Glomerular endothelial cell (primary cell): ENCODE data around the gene MYO3B. TPM values are rescaled to one million over a fixed set of nuclear protein-coding genes. Genes with fewer than 3 reads are reported as not detected.
"Not testable (repeated sequence)": the region's sequence is repeated elsewhere in the genome, so short reads cannot be mapped to it uniquely, and the experiment has no call there.

ENCODE experiments used
- DNase-seq: peaks from one replicate; pipeline ENCODE4 v3.0.0-alpha.2; 2011; ENCODE audit warnings: low read depth, low spot score; ENCODE audit errors: extremely low read depth
- total RNA-seq: library from RNA; depleted of rRNA; stranded (reverse); fragments of >200 nt; gene quantifications from 2 replicates; pipeline ENCODE4 v1.2.3, GENCODE V29; 2015

The MYO3B gene
- total RNA-seq, 1 donor from 2014 or later: not detected

GRCh38 chr2:170462433-170463205 lies 284.7 kb downstream of the MYO3B start:
- DNase-seq: no peak

DNA sequence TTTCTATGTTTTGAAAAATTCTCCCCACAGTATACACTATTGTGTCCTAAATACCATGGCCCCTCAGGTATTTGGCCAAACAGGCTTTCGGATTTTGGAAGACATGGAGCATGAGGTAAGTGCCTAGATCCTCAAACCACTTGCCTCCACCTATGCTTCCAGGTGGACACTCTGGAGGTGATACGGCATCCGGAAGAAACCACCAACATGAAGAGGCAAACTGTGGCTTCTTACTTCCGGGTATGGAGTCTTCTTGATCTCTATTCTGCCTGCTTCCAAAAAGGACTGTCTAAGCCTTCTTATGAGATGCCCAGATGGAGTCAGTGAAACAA lies 285.2 kb downstream of the MYO3B start:
- no peak for DNase-seq

GRCh38 chr2:170464268-170464667 lies 286.3 kb downstream of the MYO3B start:
- no peak for DNase-seq

DNA sequence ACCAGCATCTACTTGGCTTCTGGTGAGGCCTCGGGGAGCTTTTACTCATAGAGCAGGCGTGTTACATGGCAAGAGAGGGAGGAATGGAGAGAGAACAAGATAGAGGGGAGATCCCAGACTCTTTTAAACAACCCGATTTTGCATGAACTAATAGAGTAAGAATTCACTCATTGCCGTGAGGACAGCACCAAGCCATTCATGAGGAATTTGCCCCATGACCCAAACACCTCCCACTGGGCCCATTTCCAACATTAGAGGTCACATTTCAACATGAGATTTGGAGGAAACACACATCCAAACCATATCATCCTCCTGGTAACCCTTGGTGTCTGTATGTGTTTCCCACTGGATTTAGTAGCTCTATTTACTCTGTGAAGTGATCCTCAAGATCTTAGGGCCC lies 287.3 kb downstream of the MYO3B start:
- DNase-seq: no peak

DNA sequence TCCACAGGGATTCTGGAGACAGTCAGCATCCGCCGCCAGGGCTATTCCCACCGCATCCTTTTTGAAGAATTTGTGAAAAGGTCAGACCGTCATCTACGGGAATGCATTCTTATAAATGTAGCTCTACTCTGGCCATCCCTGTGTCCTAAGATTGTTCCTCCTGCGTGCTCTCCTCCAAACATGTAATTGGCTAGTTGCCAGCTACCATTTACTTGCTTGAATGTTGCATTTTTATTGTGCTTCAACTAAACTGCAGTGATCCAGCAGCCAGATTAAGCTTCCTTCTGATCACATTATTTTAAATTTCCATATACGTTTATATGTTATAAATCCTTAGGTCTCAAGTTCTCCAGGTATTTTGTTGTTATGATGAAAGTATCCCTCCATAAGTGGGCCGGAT lies 288.7 kb downstream of the MYO3B start:
- no peak for DNase-seq

DNA sequence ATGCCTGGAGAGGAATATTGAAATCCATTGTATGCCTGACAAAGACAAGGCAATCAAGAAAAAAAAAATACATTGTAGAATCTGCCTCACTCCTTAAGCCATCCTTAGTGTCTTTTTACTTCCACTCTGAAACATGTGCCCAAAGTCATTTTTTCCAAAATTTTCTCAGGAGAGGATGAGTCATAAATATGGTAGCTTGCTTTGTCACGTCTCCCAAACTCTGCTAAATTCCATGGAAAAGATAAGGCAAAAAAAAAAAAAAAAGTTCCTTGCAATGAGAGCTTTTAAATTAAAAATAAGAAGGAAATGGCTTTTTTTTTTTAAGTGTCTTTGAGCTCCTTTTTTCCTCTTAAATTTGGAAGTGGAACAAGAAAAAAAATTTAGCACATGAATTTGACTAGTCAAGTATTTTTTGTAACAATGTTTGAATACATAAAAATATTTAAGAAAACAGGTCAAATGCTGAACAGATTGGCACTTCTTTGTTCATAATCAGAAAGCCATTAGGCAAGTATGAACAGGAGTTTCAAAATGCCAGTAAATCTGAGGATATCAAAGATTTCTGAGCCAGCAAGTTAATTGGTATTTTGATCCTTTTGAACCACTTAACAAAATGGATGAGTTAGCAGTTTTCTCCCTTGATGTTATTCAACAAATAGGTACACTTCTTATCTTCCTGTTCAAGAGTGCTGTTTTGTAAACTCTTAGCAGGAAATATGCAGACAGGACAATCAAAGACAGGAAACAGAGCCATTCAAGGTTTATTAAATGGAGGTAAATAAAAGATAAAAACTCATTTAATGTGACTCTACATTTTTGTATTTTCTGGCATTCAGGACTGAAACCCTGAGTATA lies 289.8 kb downstream of the MYO3B start:
- no peak for DNase-seq

DNA sequence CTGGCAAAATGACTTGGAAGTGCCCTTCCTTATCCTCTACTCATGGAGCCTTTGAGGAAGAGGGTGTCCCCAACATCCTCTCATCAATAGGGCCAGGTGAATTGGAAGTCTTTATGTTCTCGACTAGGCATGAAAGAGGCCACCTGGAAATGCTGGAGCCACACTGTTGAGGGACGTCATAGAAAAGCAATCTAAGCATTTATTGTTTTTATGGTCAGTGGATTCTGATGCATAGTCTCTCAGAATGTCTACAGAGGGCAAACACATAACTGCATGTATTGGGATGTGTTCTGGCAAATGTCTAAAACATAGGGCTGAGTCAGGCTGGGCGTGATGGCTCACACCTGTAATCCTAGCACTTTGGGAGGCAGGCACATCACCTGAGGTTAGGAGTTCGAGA lies 290.6 kb downstream of the MYO3B start:
- no peak for DNase-seq

DNA sequence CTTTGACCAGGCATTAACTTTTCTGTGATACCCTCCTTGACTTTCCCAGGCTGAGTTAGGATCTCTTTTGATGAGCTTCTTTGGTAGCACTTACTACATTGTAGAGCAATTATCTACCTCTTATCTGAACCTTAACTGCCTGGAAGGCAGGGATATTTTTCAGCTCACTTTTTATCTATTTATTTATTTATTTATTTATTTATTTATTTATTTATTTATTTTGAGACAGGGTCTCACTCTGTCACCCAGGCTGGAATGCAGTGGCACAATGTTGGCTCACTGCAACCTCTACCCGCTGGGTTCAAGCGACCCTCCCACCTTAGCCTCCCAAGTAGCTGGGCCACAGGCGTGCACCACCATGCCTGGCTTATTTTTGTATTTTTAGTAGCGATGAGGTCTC lies 294.6 kb downstream of the MYO3B start:
- DNase-seq: not testable (repeated sequence)

- no peak for DNase-seq
Observed at GRCh38 chr2:170475878-170476277, 297.9 kb downstream of the MYO3B start.

DNA sequence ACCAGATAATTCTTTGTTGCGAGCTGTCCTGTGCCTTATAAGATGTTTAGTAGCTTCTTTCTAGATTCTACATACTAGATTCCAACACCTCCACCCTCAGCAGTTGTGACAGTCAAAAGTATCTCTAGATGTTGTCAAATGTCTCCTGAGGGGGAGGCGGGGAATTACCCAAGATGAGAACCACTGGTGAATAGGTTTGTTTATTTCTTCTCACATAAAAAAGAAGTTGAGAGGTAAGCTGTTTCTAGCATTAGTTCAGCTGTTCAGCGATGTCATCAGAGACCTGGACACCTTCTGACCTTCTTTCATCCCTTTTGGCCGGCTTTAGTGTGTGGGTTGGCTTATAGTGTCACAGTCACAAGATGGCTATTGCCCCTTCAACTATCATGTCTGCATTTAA lies 299.7 kb downstream of the MYO3B start:
- no peak for DNase-seq

- DNase-seq: no peak
Observed at GRCh38 chr2:170481201-170481600, 303.3 kb downstream of the MYO3B start.

GRCh38 chr2:170484552-170484951 lies 306.6 kb downstream of the MYO3B start:
- no peak for DNase-seq

DNA sequence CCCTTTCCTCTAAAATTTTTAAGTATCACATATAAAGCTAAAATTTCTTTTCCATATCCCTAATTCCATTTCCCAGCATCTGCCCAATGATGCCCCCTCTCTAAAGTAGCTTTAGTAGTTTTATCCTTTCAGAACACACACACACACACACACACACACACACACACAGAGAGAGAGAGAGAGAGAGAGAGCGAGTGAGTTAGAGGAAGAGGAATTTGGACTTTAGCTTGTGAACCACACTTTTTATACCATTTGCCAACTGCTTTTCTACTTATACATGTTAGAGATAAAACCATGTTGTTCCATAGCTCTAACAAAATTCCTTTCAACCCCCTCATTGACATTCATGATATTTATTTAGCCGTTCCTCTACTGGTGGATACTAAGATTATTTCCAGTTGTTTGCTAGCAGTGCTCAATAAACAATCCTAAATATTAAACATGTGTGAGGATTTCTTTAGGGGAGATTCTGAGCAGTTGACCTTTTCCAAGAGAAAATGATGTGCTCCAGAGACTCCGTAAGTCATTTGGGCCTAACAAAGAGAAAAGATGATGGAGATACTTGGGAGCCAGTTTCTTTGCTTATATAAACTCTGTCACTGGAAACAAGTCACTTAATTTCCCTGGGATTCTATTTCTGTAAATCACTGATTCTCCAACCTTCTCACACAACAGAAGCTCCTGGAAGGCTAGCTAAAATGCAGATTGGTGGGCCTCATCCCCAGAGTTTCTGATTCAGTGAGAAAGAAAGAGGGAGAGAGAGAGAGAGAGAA lies 307.5 kb downstream of the MYO3B start:
- DNase-seq: no peak

DNA sequence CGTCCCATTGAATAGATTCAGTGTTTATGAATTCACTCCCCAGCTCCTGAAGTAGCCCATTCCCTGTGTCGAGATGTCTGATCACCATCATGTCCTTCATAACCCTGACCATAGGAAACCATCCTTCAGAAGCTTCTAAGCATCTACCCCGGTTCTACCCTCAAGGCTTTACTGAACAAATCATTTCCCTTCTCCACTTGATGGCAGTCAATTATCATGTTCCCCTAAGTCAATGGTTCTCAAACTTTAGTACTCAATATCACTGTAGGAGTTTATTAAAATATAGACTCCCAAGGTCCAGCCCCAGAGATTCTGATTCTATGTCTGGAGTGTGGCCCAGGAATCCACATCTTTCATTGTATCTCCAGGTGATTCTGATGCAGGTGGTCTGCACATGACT lies 308.8 kb downstream of the MYO3B start:
- DNase-seq: no peak

GRCh38 chr2:170488807-170489206 lies 310.9 kb downstream of the MYO3B start:
- no peak for DNase-seq

DNA sequence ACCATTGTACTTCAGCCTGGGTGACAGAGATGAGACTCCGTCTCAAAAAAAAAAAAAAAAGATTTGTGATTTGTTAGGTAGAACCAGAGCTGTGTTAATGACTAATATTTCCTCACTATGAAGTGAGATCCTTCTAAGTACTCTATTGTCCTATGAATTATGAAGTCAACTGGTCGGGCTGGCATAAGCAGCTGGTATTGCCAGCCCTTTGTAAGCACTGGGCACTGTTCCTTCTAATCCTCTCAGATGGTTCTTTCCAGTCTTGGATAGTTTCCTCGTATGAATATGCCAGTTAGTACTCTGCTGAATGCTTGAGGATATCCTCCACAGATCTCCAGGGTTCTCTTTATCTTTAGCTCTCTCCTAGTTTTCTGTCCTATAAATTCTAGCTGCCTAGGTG lies 314.1 kb downstream of the MYO3B start:
- no peak for DNase-seq

DNA sequence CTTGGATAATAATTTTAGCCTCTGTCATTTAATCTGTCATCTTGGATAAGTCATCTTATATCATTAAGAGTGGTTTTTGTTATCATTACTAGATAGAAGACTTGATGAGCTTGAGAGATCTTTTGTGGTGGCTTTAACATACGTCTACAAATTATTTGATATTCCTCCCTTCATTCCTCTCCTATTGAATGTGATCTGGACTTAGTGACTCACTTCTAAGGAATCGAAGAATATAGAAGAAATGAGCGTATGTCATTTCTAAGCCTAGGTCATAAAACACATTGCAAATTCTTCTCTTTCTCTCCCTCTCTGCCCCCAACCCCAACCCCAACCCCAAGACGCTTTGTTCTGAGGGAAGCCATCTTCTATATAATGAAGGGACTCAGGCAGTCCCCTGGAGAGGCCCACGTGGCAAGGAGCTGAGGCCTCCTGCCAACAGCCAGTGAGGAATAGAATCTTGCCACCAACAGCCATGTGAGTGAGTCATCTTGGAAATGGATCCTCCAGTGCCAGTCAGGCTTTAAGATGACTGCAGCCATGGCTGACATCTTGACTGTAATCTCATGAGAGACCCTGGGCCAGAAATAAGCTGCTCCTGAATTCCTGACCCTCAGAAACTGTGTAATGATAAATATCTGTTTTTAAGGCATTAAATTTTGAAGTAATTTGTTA lies 315.6 kb downstream of the MYO3B start:
- DNase-seq: no peak

DNA sequence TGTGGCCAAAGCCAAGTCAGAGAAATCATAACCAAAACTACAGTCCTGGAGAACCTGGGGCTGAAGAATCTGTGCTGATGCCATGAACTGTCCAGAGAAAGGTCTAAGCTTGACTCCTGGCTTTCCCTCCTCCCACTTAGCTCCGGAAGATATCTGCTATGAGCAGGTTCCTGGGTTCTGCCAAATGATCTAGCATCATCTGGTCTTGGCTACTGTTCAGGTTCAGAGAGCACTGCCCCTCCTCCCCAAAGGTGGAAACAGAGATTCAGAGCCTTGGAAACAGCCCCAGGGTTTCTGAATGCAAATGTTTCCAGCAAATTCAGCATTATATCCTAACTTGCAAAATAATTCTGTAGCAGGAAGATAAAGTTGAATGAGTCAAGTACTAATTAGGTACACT lies 317.9 kb downstream of the MYO3B start:
- no peak for DNase-seq

DNA sequence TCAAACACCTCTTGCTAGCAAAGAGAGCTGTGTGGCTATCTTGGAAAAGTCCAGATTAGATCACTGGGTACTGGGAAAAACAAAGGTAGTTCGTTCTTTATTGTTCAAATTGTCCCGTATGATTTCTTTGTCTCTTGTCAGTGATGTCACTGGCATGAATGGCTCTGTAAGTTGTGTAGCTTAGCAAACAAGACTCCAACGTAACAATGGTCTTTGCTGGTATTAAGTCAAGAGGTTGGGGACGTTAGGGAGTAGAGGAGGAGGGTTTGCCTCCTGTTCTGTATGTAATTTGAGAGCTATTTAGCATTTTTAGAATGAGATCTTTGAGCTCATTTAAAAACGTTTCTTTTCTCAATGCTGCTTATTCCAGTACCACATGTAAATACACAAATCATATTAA lies 320.7 kb downstream of the MYO3B start:
- DNase-seq: no peak

DNA sequence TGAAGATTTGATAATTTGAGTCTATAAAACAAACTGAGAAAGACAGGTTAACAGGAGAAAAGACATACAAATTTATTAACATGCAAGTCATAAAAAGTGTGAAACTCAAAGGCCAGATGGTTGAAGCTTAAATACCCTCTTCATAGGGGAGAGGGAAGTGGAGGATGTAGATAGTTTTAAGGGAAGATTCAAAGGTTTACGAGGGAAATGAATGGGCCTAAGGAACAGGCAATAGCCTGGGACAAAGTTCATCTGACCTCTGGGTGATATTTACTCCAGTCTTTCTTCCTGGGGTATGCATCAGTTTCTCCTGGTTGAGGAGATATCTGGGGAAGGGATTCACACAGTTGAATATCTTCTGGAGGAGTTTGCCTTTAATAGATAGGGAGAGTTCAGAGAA lies 322.2 kb downstream of the MYO3B start:
- DNase-seq: no peak

DNA sequence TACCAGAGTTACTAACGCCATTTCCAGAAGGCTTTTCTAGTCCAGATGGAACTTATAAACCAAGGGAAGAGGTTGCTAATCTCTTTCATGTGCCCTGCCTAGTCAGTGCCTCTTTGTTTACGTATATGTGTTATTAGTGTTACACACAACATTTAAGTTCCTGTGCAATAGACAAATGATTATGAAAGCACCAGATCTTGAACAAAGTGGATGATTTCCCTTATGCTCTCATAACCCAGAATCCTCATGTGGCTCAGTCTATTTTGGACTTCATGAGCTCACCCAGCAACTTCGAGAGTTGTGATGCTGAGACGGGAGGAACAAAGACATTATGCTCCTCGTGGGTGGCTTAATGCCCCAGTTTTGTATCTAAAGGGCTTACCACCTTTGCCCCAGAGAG lies 322.8 kb downstream of the MYO3B start:
- no peak for DNase-seq
